HG02885 (cell line): Measurements from ENCODE around the gene DNASE1L3.

Experiments used
- ATAC-seq: cut with Tn5 transposase; IDR thresholded peaks from one replicate; pipeline ENCODE4 v1.9.1; 2021; ENCODE audit warnings: mild to moderate bottlenecking; ENCODE audit not compliant: unreplicated experiment, poor library complexity

The DNASE1L3 gene

GRCh38 chr3:58180099-58180880 is 30.5 kb downstream of the DNASE1L3 start:
- no peak for ATAC-seq

- ATAC-seq = no peak
Measured at GRCh38 chr3:58179235-58180098, 31.3 kb downstream of the DNASE1L3 start.

DNA sequence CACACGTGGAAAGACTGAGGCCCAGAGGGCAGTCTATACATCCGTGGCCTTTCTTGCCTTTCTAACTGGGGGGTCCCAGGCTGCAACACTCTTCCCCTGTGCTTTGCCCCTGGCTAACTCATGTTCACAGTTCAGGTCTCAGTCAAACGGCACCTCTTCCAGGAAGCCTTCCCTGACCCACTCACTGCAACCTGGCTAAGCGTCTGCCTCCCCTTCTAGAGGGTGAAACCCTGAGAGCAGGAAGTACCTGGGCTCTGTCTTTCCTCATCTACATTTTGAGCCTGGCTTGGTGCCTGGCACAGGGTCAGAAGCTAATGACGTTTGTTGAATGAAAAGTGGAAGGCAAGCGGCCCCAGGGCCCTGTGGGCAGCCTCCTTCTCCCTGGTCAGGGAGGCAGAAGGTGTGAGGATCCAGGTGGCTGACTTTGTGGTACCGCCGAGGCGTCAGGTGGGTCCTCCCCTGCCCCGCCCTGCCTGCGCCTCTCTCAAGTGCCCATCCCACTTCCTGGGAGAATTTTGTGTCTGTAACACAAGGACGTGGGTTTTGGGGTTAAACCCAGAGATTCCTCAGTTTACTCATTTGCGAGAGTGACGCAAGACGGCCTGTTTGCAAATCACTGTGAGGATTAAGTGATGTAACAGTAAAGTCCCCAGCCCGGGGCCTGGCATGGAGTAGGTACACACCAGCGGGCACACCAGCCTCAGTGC is 32.1 kb downstream of the DNASE1L3 start:
- no peak for ATAC-seq

- peak; percentile 93 for ATAC-seq
Measured at GRCh38 chr3:58177747-58178527, 32.8 kb downstream of the DNASE1L3 start.

DNA sequence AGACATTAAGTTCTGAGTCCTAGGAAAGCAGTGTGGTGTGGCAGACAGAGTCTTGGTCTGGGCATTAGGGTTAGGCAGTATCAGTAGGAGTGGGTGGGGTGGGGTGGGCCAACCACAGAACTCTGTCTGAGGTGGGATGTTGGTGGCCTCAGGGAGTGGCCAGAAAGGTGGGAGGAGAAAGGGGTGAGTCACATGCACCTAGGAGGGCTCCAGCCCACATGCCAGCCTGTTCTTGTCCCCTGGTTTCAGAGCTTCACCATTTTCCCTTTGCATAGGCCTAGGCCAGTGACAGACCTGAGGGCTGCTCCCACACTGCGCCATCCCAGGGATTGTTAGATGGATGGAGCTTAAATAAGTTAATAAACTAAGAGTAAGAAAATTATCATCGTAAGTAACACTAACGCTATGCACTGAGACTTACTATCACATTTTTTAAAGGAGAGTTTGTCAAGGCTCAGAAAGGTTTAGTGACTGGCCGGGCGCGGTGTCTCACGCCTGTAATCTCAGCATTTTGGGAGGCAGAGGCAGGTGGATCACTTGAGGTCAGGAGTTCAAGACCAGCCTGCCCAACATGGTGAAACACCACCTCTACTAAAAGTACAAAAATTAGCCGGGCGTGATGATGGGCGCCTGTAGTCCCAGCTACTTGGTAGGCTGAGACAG is 33.8 kb downstream of the DNASE1L3 start:
- ATAC-seq = no peak

- no peak for ATAC-seq
Measured at GRCh38 chr3:58176185-58176530, 34.6 kb downstream of the DNASE1L3 start.

DNA sequence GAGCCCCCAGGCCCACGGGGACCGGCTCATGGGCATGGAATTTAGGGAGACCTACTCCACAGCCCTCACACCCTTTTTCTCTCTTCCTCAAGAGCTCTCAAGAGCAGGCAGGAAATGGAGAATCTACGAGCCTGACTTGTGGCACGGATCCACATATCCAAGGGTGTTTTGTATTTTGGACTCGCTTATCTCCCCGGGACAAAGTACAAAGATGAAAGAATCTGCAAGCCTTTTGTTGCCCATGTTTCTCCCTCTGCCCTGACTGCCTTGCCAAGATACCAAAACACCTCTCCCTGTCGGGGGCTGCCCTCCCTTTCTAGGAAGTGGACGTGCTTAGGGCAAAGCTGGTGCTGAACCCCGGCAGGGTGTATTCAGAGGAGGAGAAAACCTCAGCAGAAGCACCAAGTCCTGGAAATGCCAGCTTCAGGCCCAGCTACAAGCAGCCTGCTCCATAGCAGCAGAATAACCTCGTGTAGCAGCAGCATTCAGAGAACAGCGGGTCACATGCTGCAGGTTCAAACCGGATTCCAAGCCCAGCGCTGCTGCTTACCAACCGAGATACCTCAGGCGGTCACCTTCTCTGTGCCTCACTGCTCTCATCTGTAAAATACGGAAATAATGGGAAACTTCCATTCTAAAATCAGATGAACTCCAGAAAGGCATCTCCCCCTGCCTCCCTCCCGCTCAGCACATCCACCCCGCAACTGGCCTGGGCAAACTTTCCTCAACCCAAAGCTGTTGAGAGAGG is 35.2 kb downstream of the DNASE1L3 start:
- ATAC-seq = no peak

DNA sequence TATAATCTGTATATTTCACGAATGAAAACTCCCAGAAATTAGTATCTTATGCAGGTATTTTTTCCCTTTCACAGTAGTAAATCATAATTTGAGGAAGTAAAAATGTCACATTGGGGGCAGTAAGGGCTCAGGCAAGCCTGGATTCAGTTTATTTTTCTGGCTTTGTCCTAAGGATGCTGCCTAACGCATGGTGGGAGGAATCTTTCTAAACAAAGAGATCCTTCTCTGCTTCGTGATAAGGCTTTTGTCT is 35.7 kb downstream of the DNASE1L3 start:
- no peak for ATAC-seq

DNA sequence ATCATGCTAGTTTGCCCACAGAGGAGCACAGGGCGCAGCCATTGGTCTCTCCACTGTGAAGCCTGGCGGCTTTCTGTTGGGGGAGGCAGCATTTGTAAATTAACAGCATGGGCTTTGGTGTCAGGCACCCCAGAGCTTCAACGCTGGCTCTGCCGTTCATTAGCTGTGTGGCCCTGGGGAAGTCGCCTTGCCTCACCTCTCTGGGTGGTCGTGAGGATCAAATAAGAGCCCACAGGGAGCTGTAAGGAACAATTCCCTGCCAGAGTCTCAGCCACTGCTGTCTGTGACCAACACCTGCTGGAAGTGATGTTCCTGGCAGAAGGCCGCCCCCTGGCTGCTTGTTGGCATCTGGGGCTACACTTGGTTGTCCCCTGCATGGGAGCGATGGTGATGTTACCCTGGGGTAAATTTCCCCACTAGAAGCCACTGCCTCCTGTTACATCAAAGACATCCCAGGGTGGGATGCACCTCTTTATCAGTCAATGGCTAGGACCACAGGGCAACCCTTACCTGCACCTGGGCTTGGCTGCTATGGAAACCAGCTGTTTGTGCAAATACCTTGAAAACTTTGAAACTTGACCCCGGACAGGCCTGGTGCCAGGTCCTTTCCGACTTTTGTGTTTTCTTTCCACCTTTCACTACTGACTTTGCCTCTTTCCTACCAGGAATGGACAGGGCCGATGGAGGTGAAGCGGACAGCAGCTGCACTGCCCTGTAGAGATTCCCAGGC is 36.9 kb downstream of the DNASE1L3 start:
- ATAC-seq = no peak

- no peak for ATAC-seq
Measured at GRCh38 chr3:58173029-58173668, 37.6 kb downstream of the DNASE1L3 start.

GRCh38 chr3:58171126-58171525 is 39.6 kb downstream of the DNASE1L3 start:
- ATAC-seq = no peak

- ATAC-seq = no peak
Measured at GRCh38 chr3:58170376-58170775, 40.4 kb downstream of the DNASE1L3 start.

GRCh38 chr3:58169371-58169770 is 41.4 kb downstream of the DNASE1L3 start:
- ATAC-seq = no peak

DNA sequence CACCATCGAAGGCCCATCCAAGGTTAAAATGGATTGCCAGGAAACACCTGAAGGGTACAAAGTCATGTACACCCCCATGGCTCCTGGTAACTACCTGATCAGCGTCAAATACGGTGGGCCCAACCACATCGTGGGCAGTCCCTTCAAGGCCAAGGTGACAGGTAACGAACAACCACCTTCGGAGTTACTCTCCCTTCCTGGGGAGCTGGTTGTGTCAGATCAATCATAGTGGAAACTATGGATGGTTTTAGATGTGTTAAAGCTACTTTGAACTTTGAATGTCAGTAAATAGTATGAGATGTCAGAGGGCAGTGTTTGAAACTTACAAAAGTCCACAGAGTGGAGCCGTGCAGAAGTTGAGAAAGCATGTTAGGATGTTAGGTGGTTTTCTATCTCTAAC is 42.3 kb downstream of the DNASE1L3 start:
- ATAC-seq = no peak

GRCh38 chr3:58167431-58168351 is 43.1 kb downstream of the DNASE1L3 start:
- ATAC-seq = peak; percentile 71

DNA sequence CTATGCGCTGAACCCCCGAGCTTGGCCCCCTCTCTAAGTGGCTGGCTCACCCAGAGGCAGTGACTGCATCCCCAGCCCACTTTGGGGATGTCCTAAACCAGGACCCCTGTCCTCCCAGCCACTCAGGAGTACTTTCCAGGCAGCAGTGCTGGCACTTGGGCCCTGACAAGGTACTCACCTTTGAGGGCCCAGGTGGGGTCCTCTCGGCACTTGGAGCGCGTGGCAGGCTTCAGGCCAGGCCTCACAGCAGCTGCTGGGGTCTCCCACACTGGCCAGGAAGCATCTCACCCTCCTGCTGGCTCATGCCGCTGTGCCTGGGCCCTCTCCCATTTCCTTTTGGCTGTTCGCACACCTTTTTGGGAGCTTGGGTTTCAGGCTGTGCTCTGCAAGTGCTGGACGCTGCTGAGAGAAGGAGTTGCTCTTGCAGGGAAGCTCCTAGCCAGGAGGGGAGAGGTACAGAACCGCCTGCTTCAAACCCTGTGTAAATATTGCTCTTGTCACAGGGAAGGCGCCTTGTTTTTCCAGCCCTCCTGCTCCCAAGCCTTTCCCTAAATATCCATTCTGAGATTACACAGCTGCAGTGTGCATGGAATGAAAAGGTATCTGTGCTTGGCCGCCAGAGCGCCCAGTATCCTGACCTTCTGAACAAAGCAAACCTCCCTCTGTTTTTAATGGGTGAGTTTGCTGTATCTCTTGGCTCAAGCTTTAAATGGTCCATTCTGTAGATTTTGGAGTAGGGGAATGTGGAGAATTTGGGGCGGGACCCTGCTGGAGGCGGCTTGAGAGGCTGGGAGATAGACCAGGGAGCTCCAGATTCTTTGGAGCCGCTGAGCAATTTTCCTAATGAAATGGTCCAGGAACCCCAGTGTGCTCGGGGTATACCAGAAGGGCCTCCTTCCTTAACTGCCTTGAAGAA is 45.6 kb downstream of the DNASE1L3 start:
- no peak for ATAC-seq
